HEK293 (cell line): ENCODE measurements around the gene CKB.

Experiments used
- CTCF ChIA-PET: fragments of 350-600 bp; formaldehyde crosslinking; extraction: SDS; loops from one replicate; lab custom pipeline; 2021; ENCODE audit warnings: antibody characterized with exemption; lab: Yijun Ruan, JAX
- POLR2A ChIA-PET: fragments of 300-600 bp; formaldehyde crosslinking; extraction: SDS; loops from one replicate; lab custom pipeline; 2020; ENCODE audit warnings: antibody characterized with exemption, inconsistent platforms; lab: Yijun Ruan, JAX
- H3K27ac ChIP-seq: fragments of 200-500 bp; sonication (Bioruptor generic); 2 replicates; pipeline ENCODE4 v1.5.1; 2014; ENCODE audit warnings: low read depth, low read length, control low read depth, inconsistent platforms; ENCODE audit errors: extremely low read depth
- H3K36me3 ChIP-seq, 2 experiments: fragments of 200-500 bp in 1 of 2; sonication (Bioruptor generic) in 1 of 2; 1 replicate in 1 of 2; 2 replicates in 1 of 2; pipeline ENCODE4 v1.5.1; 2014 to 2017; ENCODE audit warnings: inconsistent platforms in 2 of 2, low read length in 2 of 2; ENCODE audit not compliant: control insufficient read depth in 2 of 2, insufficient read depth in 1 of 2
- H3K4me1 ChIP-seq: fragments of 200-500 bp; sonication (Bioruptor generic); 2 replicates; pipeline ENCODE4 v1.5.1; 2014; ENCODE audit warnings: mild to moderate bottlenecking, low read length, inconsistent platforms; ENCODE audit not compliant: control insufficient read depth, insufficient read depth
- H3K4me3 ChIP-seq: 2 replicates; pipeline ENCODE4 v1.5.1; 2011; ENCODE audit warnings: low read depth, mild to moderate bottlenecking, control low read depth, low read length, moderate library complexity
- H3K9me3 ChIP-seq: fragments of 200-500 bp; sonication (Bioruptor generic); 2 replicates; pipeline ENCODE4 v1.5.1; 2014; ENCODE audit warnings: low read depth, low read length, inconsistent platforms; ENCODE audit not compliant: control insufficient read depth, insufficient read depth
- HOXA7 ChIP-seq: sonication (generic); formaldehyde crosslinking; IDR thresholded peaks from 2 replicates; pipeline ENCODE4 v1.8.1; 2022; ENCODE audit warnings: missing genetic modification reagents, borderline replicate concordance
- MYNN ChIP-seq: fragments of 450-650 bp; formaldehyde crosslinking; IDR thresholded peaks from 2 replicates; pipeline ENCODE4 v1.5.1; 2016; ENCODE audit warnings: missing biosample characterization, missing genetic modification characterization, borderline replicate concordance
- ZEB2 ChIP-seq: fragments of 450-650 bp; formaldehyde crosslinking; IDR thresholded peaks from 2 replicates; pipeline ENCODE4 v1.5.1; 2016; ENCODE audit warnings: missing biosample characterization, missing genetic modification characterization
- ZNF174 ChIP-seq: fragments of 450-650 bp; formaldehyde crosslinking; IDR thresholded peaks from 2 replicates; pipeline ENCODE4 v1.5.0; 2017; ENCODE audit warnings: missing biosample characterization, mild to moderate bottlenecking, missing genetic modification characterization
- ZNF239 ChIP-seq: fragments of 450-650 bp; formaldehyde crosslinking; IDR thresholded peaks from 2 replicates; pipeline ENCODE4 v1.5.1; 2016; ENCODE audit warnings: missing biosample characterization, missing genetic modification characterization
- ZNF335 ChIP-seq: fragments of 450-650 bp; formaldehyde crosslinking; conservative IDR thresholded peaks from 2 replicates; pipeline ENCODE4 v1.5.1; 2016; ENCODE audit warnings: missing biosample characterization, missing genetic modification characterization
- ZNF350 ChIP-seq: fragments of 450-650 bp; formaldehyde crosslinking; IDR thresholded peaks from 2 replicates; pipeline ENCODE4 v1.5.0; 2017; ENCODE audit warnings: missing biosample characterization, mild to moderate bottlenecking, missing genetic modification characterization
- ZNF37A ChIP-seq: fragments of 450-650 bp; IDR thresholded peaks from 2 replicates; pipeline ENCODE4 v1.5.1; 2018; ENCODE audit warnings: missing biosample characterization, missing genetic modification characterization
- ZNF501 ChIP-seq: fragments of 450-650 bp; formaldehyde crosslinking; IDR thresholded peaks from 2 replicates; pipeline ENCODE4 v1.5.1; 2016; ENCODE audit warnings: missing biosample characterization, missing genetic modification characterization
- ZNF555 ChIP-seq: fragments of 450-650 bp; formaldehyde crosslinking; conservative IDR thresholded peaks from 2 replicates; pipeline ENCODE4 v1.5.1; 2017; ENCODE audit warnings: missing biosample characterization, mild to moderate bottlenecking, missing genetic modification characterization, inconsistent platforms
- ZNF624 ChIP-seq: fragments of 450-650 bp; formaldehyde crosslinking; IDR thresholded peaks from 2 replicates; pipeline ENCODE4 v1.5.1; 2017; ENCODE audit warnings: missing biosample characterization, missing genetic modification characterization
- ZNF785 ChIP-seq: fragments of 450-650 bp; formaldehyde crosslinking; IDR thresholded peaks from 2 replicates; pipeline ENCODE4 v1.5.1; 2016; ENCODE audit warnings: missing biosample characterization, missing genetic modification characterization
- ZNF792 ChIP-seq: fragments of 450-650 bp; formaldehyde crosslinking; IDR thresholded peaks from 2 replicates; pipeline ENCODE4 v1.5.1; 2016; ENCODE audit warnings: missing biosample characterization, missing genetic modification characterization
- ZSCAN30 ChIP-seq: fragments of 450-650 bp; IDR thresholded peaks from 2 replicates; pipeline ENCODE4 v1.5.1; 2018; ENCODE audit warnings: missing biosample characterization, mild to moderate bottlenecking, missing genetic modification characterization, moderate library complexity
- TF ChIP-seq, protein P1 (sequence below): fragments of 450-650 bp; formaldehyde crosslinking; IDR thresholded peaks from 2 replicates; pipeline ENCODE4 v1.5.1; 2016; ENCODE audit warnings: missing biosample characterization, missing genetic modification characterization
- TF ChIP-seq, protein P2 (sequence below): fragments of 450-650 bp; formaldehyde crosslinking; IDR thresholded peaks from 2 replicates; pipeline ENCODE4; 2016; ENCODE audit warnings: missing biosample characterization, missing genetic modification characterization
- TF ChIP-seq, protein P3 (sequence below): fragments of 450-650 bp; formaldehyde crosslinking; IDR thresholded peaks from 2 replicates; pipeline ENCODE4 v1.5.1; 2016; ENCODE audit warnings: missing biosample characterization, missing genetic modification characterization
- TF ChIP-seq, protein P4 (sequence below): fragments of 450-650 bp; formaldehyde crosslinking; IDR thresholded peaks from 2 replicates; pipeline ENCODE4 v1.5.1; 2016; ENCODE audit warnings: missing biosample characterization, missing genetic modification characterization
- TF ChIP-seq, protein P5 (sequence below): fragments of 450-650 bp; formaldehyde crosslinking; IDR thresholded peaks from 2 replicates; pipeline ENCODE4 v1.5.1; 2016; ENCODE audit warnings: missing biosample characterization, missing genetic modification characterization
- TF ChIP-seq, protein P6 (sequence below): sonication (generic); formaldehyde crosslinking; IDR thresholded peaks from 2 replicates; pipeline ENCODE4 v1.8.1; 2022; ENCODE audit warnings: mild to moderate bottlenecking, moderate library complexity, missing genetic modification reagents
- TF ChIP-seq, protein P7 (sequence below): fragments of 450-650 bp; formaldehyde crosslinking; IDR thresholded peaks from 2 replicates; pipeline ENCODE4 v1.5.1; 2016; ENCODE audit warnings: missing biosample characterization, missing genetic modification characterization

The CKB gene

DNA sequence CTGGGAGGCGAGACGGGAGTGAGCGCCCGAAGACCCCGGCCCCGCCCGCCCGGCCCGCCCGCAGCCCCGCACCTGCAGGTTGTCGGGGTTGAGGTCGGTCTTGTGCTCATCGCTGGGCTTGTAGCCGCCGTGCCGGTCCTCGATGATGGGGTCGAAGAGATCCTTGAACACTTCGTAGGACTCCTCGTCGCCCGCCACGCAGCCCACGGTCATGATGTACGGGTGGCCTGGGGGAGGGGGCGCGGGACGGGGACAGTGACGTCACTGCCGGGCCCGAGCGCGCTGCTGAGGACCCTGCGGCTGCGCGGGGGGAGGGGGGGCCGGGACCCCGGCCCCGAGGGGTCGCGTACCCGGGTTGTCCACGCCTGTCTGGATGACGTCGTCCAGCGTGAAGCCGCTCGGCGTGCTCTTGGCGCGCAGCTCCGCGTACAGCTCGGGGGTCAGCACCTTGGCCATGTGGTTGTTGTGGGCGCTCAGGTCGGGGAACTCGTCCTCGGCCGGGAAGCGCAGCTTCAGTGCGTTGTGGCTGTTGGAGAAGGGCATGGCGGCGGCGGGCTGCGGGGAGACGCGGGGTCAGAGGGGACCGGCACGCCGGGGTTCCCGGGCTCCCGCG lies 573 bp downstream of the CKB start (continued):
- TF ChIP-seq, protein P1, sequence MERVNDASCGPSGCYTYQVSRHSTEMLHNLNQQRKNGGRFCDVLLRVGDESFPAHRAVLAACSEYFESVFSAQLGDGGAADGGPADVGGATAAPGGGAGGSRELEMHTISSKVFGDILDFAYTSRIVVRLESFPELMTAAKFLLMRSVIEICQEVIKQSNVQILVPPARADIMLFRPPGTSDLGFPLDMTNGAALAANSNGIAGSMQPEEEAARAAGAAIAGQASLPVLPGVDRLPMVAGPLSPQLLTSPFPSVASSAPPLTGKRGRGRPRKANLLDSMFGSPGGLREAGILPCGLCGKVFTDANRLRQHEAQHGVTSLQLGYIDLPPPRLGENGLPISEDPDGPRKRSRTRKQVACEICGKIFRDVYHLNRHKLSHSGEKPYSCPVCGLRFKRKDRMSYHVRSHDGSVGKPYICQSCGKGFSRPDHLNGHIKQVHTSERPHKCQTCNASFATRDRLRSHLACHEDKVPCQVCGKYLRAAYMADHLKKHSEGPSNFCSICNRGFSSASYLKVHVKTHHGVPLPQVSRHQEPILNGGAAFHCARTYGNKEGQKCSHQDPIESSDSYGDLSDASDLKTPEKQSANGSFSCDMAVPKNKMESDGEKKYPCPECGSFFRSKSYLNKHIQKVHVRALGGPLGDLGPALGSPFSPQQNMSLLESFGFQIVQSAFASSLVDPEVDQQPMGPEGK (tag by site-specific recombination) = peak; percentile 80
- TF ChIP-seq, protein P2, sequence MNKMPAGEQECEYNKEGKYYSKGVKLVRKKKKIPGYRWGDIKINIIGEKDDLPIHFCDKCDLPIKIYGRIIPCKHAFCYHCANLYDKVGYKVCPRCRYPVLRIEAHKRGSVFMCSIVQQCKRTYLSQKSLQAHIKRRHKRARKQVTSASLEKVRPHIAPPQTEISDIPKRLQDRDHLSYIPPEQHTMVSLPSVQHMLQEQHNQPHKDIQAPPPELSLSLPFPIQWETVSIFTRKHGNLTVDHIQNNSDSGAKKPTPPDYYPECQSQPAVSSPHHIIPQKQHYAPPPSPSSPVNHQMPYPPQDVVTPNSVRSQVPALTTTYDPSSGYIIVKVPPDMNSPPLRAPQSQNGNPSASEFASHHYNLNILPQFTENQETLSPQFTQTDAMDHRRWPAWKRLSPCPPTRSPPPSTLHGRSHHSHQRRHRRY (tag by site-specific recombination) = 0 out of 2 replicates have a peak, but pooled peaks have one; percentile 45
- TF ChIP-seq, protein P3, sequence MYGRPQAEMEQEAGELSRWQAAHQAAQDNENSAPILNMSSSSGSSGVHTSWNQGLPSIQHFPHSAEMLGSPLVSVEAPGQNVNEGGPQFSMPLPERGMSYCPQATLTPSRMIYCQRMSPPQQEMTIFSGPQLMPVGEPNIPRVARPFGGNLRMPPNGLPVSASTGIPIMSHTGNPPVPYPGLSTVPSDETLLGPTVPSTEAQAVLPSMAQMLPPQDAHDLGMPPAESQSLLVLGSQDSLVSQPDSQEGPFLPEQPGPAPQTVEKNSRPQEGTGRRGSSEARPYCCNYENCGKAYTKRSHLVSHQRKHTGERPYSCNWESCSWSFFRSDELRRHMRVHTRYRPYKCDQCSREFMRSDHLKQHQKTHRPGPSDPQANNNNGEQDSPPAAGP (tag by site-specific recombination) = peak; percentile 52; the same call in 1 of the 2 replicates

DNA sequence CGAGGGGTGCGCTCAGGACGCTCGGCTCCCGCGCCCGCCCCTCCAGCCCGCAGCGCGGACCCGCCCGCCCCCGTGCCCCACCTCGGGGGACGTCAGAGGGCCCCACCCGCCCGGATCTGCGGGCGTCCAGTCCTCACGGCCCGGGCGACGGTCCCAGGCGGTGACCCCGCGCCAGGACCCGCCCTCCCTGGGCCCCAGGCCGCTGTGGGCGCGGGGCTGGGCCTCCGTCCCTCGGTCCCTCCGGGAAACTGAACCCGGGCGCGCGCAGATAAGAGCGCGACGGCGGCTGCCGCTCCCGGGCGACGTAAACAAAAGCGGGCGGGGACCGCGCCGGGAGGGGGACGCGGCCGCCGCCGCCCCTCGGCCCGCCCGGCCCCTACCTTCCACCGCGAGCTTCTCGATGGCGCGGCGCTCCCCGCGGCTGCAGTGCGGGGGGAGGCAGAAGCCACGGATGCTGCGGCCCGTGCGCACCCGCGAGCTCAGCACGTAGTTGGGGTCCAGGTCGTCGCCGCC lies 1.1 kb downstream of the CKB start:
- peaks cover 0 to 33% of the 10 kb centered on the region in 2 experiments; a peak in 1 of 3 replicates for H3K36me3 ChIP-seq
- POLR2A ChIA-PET = interaction anchor here (1.0 to 3.3 kb wide), 12 partner anchors 8 to 194 kb away, joined by 3 to 19 read pairs (median 6); partner anchors contain the start of genes BAG5, TRMT61A, XRCC3 and ZFYVE21
- CTCF ChIA-PET = interaction anchor here (0.7 to 1.5 kb wide), 4 partner anchors 8 to 25 kb away, joined by 3 to 10 read pairs (median 4); no protein-coding TSS in a partner anchor
- TF ChIP-seq ZNF174 = no peak
- TF ChIP-seq, protein P4, sequence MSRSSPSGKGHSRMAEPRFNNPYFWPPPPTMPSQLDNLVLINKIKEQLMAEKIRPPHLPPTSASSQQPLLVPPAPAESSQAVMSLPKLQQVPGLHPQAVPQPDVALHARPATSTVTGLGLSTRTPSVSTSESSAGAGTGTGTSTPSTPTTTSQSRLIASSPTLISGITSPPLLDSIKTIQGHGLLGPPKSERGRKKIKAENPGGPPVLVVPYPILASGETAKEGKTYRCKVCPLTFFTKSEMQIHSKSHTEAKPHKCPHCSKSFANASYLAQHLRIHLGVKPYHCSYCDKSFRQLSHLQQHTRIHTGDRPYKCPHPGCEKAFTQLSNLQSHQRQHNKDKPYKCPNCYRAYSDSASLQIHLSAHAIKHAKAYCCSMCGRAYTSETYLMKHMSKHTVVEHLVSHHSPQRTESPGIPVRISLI (tag by site-specific recombination) = no peak
- TF ChIP-seq MYNN (tag by site-specific recombination) = no peak
- peaks cover 22% of the 10 kb centered on the region for H3K4me1 ChIP-seq
- H3K4me3 ChIP-seq = peak overlapping the region; percentile 82
- no peaks in the 10 kb centered on the region for H3K9me3 ChIP-seq
- peak overlapping the region; percentile 99 for H3K27ac ChIP-seq

DNA sequence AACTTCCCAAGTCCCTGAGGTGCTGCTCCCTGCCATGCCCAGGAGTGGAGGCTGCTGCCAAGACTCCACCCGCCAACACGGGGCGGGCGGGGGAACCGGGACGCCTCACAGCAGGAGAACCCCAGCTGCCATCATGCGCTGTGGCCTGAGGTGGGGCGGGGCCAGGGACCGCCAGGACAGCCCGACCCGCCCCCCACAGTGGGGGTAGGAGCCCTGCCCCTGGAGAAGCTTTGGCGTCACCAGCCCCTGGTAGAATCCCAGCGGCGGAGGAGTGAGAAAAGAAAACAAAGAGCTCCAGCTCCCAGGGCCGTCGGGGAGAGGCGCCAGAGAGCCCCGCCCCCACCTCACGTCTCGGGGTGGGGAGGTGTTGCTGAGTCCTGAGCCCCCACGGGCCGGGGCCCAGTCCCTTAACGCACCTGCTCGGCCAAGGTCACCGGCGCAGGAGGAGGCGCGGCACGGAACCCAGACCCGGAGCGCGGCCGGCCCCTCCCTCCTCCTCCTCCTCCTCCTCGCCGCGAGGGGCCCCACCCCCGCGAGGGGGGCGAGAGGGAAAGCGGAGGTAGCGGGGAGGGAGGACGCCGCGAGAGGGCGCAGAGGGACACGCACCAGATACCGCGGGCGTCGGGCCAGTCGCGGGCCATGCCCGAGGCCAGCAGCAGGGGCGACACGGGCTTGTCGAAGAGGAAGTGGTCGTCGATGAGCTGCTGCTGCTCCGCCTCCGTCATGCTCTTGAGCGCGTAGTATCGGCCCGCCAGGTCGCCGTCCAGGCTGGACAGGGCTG lies 1.8 kb downstream of the CKB start:
- ChIA-PET POLR2A (interaction anchor here (0.8 to 3.3 kb wide), 10 partner anchors 8 to 195 kb away, joined by 3 to 18 read pairs (median 6); partner anchors contain the start of genes TRMT61A, XRCC3 and ZFYVE21), CTCF (interaction anchor here (0.6 to 1.5 kb wide), 5 partner anchors 15 to 590 kb away, joined by 3 to 10 read pairs (median 3); no protein-coding TSS in a partner anchor)
- H3K9me3 ChIP-seq = no peaks in the 10 kb centered on the region
- H3K27ac ChIP-seq = peak overlapping the region; percentile 99
- peak overlapping the region; percentile 82 for H3K4me3 ChIP-seq
- peaks cover 21% of the 10 kb centered on the region for H3K4me1 ChIP-seq
- peaks cover 0 to 33% of the 10 kb centered on the region in 2 experiments; a peak in 1 of 3 replicates for H3K36me3 ChIP-seq
- peak; percentile 100 for TF ChIP-seq ZEB2 (tag by site-specific recombination)
- peak; percentile 72 for TF ChIP-seq ZNF239 (tag by site-specific recombination)
- TF ChIP-seq ZNF555 (tag by site-specific recombination) = no peak
- TF ChIP-seq, protein P5, sequence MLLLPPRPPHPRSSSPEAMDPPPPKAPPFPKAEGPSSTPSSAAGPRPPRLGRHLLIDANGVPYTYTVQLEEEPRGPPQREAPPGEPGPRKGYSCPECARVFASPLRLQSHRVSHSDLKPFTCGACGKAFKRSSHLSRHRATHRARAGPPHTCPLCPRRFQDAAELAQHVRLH = peak; percentile 62; the same call in 1 of the 2 replicates
- TF ChIP-seq, protein P6, sequence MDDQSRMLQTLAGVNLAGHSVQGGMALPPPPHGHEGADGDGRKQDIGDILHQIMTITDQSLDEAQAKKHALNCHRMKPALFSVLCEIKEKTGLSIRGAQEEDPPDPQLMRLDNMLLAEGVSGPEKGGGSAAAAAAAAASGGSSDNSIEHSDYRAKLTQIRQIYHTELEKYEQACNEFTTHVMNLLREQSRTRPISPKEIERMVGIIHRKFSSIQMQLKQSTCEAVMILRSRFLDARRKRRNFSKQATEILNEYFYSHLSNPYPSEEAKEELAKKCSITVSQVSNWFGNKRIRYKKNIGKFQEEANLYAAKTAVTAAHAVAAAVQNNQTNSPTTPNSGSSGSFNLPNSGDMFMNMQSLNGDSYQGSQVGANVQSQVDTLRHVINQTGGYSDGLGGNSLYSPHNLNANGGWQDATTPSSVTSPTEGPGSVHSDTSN (CRISPR knock-in tag) = peak; percentile 20; the same call in 1 of the 2 replicates
- no peak for TF ChIP-seq HOXA7
- no peak for TF ChIP-seq ZNF624 (tag by site-specific recombination)
- TF ChIP-seq ZNF792 (tag by site-specific recombination) = no peak
- TF ChIP-seq, protein P7, sequence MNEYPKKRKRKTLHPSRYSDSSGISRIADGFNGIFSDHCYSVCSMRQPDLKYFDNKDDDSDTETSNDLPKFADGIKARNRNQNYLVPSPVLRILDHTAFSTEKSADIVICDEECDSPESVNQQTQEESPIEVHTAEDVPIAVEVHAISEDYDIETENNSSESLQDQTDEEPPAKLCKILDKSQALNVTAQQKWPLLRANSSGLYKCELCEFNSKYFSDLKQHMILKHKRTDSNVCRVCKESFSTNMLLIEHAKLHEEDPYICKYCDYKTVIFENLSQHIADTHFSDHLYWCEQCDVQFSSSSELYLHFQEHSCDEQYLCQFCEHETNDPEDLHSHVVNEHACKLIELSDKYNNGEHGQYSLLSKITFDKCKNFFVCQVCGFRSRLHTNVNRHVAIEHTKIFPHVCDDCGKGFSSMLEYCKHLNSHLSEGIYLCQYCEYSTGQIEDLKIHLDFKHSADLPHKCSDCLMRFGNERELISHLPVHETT = no peak; the same call in 1 of the 2 replicates
- TF ChIP-seq ZNF501 = peak; percentile 93
- TF ChIP-seq ZSCAN30 (tag by site-specific recombination) = peak; percentile 91; the same call in 1 of the 2 replicates
- TF ChIP-seq ZNF785 (tag by site-specific recombination) = peak; percentile 56; the same call in 1 of the 2 replicates
- 0 out of 2 replicates have a peak, but pooled peaks have one; percentile 33 for TF ChIP-seq ZNF335 (tag by site-specific recombination)
- TF ChIP-seq ZNF350 (tag by site-specific recombination) = no peak
- no peak for TF ChIP-seq ZNF37A (tag by site-specific recombination)
